Measurements from ENCODE around the gene SYNDIG1. TPM values are rescaled to one million over a fixed set of nuclear protein-coding genes. Genes with fewer than 3 reads are reported as not detected.

The SYNDIG1 gene
- total RNA-seq, 1 experiment from 2014 or later, result 5.4 TPM

GRCh38 chr20:24683676-24684075 lies 214.2 kb downstream of the SYNDIG1 start:
- Mint-ChIP-seq H3K36me3 (ENCODE audit: insufficient read depth in 1 of 3, low read depth in 3 of 3) (peaks cover 0 to 4% (median 0%) of the 10 kb centered on the region in 3 experiments; a peak in 2 of 7 replicates), H3K4me1 (peaks cover 0 to 7% of the 10 kb centered on the region in 2 experiments; a peak in 1 of 4 replicates), H3K9me3 (peaks cover 5 to 6% of the 10 kb centered on the region in 2 experiments; a peak in 3 of 5 replicates), H3K4me3 (no peak overlapping the region), H3K27ac (no peak overlapping the region), H3K27me3 (ENCODE audit: low read depth) (no peaks in the 10 kb centered on the region)
- Histone ChIP-seq H2BK12ac (ENCODE audit: insufficient read length, low read depth, low read length) (no peak overlapping the region), H2BK5ac (ENCODE audit: insufficient read length, low read length) (no peak overlapping the region), H4K91ac (ENCODE audit: insufficient read length, low read depth, low read length) (no peak overlapping the region), H3K14ac (ENCODE audit: insufficient read depth, low read length) (no peak overlapping the region), H3K4me2 (ENCODE audit: insufficient read depth, insufficient read length, low read length) (no peak overlapping the region), H3K27me3 (ENCODE audit: insufficient read depth, low read length) (no peaks in the 10 kb centered on the region), H3K18ac (ENCODE audit: insufficient read length, low read depth, low read length) (no peak overlapping the region), H2BK15ac (ENCODE audit: low read depth, low read length) (no peak overlapping the region), H3K56ac (ENCODE audit: insufficient read length, low read depth, low read length) (no peak overlapping the region), H3K4me1 (ENCODE audit: insufficient read depth, low read length) (no peaks in the 10 kb centered on the region), H3K79me1 (ENCODE audit: insufficient read depth, low read depth, low read length, poor library complexity, severe bottlenecking) (no peaks in the 10 kb centered on the region), H3K23ac (ENCODE audit: insufficient read length, low read depth, low read length) (no peak overlapping the region), H3K27ac (ENCODE audit: insufficient read length, low read depth, low read length) (no peak overlapping the region), H3K23me2 (ENCODE audit: insufficient read length, low read depth, low read length, poor library complexity, severe bottlenecking) (no peaks in the 10 kb centered on the region), H4K5ac (ENCODE audit: insufficient read length, low read depth, low read length) (no peak overlapping the region), H3K79me2 (ENCODE audit: insufficient read depth, low read length) (no peaks in the 10 kb centered on the region), H3K4ac (ENCODE audit: low read depth, low read length) (no peak overlapping the region), H2BK20ac (ENCODE audit: low read depth, low read length, poor library complexity, severe bottlenecking) (no peak overlapping the region), H3T11ph (ENCODE audit: low read length) (no peak overlapping the region), H2BK120ac (ENCODE audit: low read depth, low read length, poor library complexity, severe bottlenecking) (no peak overlapping the region), H2AFZ (ENCODE audit: low read length) (no peak overlapping the region), H4K8ac (replicated peaks; ENCODE audit: insufficient read length, low read depth, low read length) (no peak overlapping the region), H3K9ac (ENCODE audit: extremely low read depth, insufficient read length, low read length) (no peak overlapping the region), H2AK5ac (ENCODE audit: insufficient read length, low read length) (no peak overlapping the region), H4K20me1 (ENCODE audit: control insufficient read depth, insufficient read depth, insufficient read length) (no peaks in the 10 kb centered on the region), H3K9me3 (ENCODE audit: control insufficient read depth, low read depth, low read length) (no peaks in the 10 kb centered on the region)
- WGBS (ENCODE audit: extremely low coverage, insufficient read length, low lambda C conversion rate), result no CpG with 5 or more reads among the region's 7 CpGs
- no peak for DNase-seq
- TF ChIP-seq, protein P1, sequence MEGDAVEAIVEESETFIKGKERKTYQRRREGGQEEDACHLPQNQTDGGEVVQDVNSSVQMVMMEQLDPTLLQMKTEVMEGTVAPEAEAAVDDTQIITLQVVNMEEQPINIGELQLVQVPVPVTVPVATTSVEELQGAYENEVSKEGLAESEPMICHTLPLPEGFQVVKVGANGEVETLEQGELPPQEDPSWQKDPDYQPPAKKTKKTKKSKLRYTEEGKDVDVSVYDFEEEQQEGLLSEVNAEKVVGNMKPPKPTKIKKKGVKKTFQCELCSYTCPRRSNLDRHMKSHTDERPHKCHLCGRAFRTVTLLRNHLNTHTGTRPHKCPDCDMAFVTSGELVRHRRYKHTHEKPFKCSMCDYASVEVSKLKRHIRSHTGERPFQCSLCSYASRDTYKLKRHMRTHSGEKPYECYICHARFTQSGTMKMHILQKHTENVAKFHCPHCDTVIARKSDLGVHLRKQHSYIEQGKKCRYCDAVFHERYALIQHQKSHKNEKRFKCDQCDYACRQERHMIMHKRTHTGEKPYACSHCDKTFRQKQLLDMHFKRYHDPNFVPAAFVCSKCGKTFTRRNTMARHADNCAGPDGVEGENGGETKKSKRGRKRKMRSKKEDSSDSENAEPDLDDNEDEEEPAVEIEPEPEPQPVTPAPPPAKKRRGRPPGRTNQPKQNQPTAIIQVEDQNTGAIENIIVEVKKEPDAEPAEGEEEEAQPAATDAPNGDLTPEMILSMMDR (conservative IDR thresholded peaks at IDR 0.05), result no peak
